Activated naive CD8-positive, alpha-beta T cell (primary cell): ENCODE data around the gene LRRN2.
A peak's percentile ranks its signal among the peaks of the same experiment; 100 is the strongest.
"Not testable (repeated sequence)": the region's sequence is repeated elsewhere in the genome, so short reads cannot be mapped to it uniquely, and the experiment has no call there.

Experiments
- H3K27ac Mint-ChIP-seq: one replicate; pipeline ENCODE4 v1.8.0; 2021; ENCODE audit warnings: mixed read lengths
- H3K27me3 Mint-ChIP-seq: one replicate; pipeline ENCODE4 v1.8.0; 2021; ENCODE audit warnings: mixed read lengths
- H3K36me3 Mint-ChIP-seq: one replicate; pipeline ENCODE4 v1.8.0; 2021; ENCODE audit warnings: mixed read lengths
- H3K4me1 Mint-ChIP-seq: one replicate; pipeline ENCODE4 v1.8.0; 2021; ENCODE audit warnings: low read depth, mixed read lengths
- H3K4me3 Mint-ChIP-seq: one replicate; pipeline ENCODE4 v1.8.0; 2021; ENCODE audit warnings: mild to moderate bottlenecking, mixed read lengths
- H3K9me3 Mint-ChIP-seq: one replicate; pipeline ENCODE4 v1.8.0; 2021; ENCODE audit warnings: low read depth, mixed read lengths

The LRRN2 gene

DNA sequence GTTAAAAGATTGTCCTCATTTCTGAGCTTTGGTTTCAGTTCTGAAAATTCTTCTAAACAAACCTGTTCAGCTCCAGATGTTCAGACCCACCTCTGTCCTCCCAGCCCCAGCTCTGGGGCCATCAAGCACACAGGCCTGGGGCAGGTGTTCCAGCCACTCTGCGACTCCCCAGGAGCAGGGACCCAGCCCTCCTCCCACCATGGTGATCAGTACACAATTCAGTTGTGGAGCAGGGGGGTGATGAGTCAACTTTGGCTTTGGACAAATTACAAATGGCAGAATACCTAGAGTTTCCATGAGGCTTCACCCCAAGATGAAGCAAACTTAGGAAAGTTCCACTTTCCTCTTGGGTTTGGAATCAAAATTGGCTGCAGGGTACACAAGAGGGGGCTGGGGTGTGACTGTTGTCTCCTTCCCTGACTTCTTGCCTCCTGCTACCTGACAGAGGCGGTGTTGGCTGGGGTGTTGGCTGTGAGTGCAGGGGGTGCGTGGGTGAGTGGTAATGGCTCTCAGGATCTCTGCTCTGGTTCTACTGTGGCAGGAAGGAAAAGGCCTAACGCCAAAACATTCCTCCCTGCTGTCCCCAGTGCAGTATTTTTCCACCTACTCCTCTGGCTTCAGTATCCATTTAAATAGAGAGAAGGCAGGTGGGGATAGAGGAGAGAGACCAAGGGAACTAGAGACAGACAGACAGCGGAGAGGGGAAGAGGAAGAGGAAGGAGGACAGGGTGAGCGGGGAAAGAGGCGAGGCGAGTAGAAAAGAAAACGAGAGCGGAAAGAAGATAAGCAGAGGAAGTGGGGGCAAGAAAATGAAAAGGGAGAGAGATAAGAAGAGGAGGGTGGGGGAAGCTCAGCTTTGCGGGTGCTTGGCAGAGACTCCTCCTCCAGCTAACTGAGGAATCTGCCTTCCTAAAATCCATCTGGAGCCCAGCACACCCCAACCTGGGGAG is 20.6 kb upstream of the LRRN2 start:
- Mint-ChIP-seq H3K4me3 (peak overlapping the region; percentile 44), H3K9me3 (no peaks in the 10 kb centered on the region), H3K36me3 (no peaks in the 10 kb centered on the region), H3K27me3 (no peaks in the 10 kb centered on the region), H3K4me1 (peaks cover 26% of the 10 kb centered on the region), H3K27ac (peak overlapping the region; percentile 73)

DNA sequence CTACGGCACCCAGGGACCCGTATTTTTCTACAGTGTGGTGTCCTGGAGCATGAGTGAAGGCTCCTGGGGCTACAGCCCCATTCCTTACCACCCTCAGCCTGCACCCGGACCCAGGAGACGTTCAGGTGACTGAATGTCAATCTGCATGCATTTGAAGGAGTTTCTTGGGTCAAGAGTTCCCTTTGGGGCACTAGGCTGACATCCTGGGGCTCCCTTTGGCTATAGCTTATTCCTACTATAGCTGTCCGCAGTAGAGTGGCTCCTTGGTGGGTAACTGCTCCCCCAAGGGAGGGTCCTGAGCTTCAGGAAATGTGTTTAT is 19.9 kb upstream of the LRRN2 start:
- Mint-ChIP-seq H3K27ac (no peak overlapping the region), H3K4me3 (no peak overlapping the region), H3K36me3 (no peaks in the 10 kb centered on the region), H3K4me1 (peaks cover 26% of the 10 kb centered on the region), H3K27me3 (no peaks in the 10 kb centered on the region), H3K9me3 (no peaks in the 10 kb centered on the region)

DNA sequence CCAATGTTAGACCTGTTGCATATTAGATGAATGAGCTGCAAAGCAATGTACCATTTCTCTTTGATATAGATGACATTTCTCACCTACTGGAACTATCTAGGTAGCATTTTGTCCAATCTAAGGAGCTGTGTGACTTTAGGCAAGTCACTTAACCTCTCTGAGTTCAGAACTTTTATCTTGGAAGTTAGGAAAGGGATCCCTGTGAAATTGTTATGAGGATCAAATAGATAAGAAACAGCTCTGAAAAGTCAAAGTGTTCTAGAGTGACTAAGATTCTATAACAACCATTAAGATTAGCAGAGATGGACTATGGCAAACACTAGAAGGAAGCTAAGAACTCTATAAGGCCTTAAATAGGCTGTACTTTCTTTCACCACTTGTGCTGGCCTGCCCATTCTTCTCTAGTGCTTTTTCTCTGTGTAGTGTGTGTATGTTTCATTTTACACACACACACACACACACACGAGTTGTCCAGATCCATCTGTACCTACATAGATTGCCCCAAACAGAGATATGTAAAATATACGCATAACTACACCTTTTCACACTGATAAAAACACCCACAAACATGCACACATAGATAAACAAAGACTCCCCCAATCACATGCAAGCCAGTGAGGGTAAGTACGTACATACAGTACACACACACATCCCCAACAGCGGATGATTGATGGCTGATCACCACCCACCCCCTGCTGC is 19.4 kb upstream of the LRRN2 start:
- no peaks in the 10 kb centered on the region for H3K36me3 Mint-ChIP-seq
- H3K27ac Mint-ChIP-seq = no peak overlapping the region
- no peak overlapping the region for H3K4me3 Mint-ChIP-seq
- no peaks in the 10 kb centered on the region for H3K27me3 Mint-ChIP-seq
- H3K4me1 Mint-ChIP-seq = peaks cover 26% of the 10 kb centered on the region
- H3K9me3 Mint-ChIP-seq = no peaks in the 10 kb centered on the region

DNA sequence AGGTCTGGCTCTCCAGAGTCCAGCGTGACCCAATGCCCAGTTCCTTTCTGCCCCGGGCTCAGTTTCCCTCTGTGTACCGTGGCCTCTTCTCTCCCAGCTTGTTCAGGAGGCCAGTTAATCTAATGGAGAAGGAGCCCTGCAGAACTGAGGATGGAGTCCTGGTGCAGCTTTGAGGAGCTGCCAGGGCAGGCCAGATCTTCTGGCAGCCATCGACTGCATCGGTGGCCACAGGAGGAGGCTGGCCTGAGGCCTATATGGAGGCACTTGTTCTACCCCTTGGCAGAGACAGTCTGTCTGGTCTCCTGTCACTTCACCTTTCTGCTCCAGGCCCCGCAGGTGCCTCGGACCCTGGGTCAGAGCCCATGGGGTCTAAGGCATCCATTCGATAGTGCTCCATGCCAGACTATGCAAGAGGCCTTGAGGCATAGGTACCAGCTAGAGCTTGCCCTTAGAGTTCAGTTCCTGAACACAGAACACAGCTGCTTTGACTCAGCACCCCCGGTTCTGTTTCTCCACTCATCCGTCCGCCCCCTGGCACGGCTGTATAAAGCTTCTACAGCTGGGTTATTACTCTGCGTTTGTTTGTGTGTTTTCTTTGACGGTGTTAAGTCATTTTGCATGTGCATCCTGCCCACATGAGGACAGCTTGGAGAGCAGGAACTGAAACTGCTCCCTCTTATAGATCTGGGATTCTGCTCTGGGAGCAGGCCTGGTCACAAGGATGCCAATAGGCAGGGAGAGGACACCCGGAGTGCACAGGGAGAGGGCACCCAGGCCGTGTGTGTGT is 18.5 kb upstream of the LRRN2 start:
- Mint-ChIP-seq H3K27ac (no peak overlapping the region), H3K4me1 (peaks cover 29% of the 10 kb centered on the region), H3K9me3 (no peaks in the 10 kb centered on the region), H3K4me3 (no peak overlapping the region), H3K36me3 (no peaks in the 10 kb centered on the region), H3K27me3 (no peaks in the 10 kb centered on the region)

DNA sequence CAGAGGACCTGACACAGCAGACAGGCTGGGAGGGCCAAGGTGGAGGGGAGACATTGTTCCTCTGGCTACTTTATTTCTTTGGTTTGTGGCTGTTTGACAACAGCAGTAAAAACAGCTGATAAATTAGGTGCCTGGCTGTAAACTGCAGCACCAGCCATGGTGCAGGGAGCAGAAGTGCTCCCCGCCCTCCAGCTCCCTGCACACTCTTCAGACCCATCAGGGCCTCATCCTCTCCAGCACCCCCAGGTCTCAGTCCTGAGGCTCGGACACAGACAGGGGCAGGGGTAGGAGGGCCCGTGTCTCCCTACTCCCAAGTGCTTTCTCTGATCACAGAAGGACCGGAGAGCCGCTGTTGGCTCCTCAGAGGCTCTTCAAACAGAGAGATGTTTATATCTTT is 17.7 kb upstream of the LRRN2 start:
- Mint-ChIP-seq H3K36me3 (no peaks in the 10 kb centered on the region), H3K27ac (no peak overlapping the region), H3K9me3 (no peaks in the 10 kb centered on the region), H3K27me3 (no peaks in the 10 kb centered on the region), H3K4me3 (no peak overlapping the region), H3K4me1 (peaks cover 27% of the 10 kb centered on the region)

DNA sequence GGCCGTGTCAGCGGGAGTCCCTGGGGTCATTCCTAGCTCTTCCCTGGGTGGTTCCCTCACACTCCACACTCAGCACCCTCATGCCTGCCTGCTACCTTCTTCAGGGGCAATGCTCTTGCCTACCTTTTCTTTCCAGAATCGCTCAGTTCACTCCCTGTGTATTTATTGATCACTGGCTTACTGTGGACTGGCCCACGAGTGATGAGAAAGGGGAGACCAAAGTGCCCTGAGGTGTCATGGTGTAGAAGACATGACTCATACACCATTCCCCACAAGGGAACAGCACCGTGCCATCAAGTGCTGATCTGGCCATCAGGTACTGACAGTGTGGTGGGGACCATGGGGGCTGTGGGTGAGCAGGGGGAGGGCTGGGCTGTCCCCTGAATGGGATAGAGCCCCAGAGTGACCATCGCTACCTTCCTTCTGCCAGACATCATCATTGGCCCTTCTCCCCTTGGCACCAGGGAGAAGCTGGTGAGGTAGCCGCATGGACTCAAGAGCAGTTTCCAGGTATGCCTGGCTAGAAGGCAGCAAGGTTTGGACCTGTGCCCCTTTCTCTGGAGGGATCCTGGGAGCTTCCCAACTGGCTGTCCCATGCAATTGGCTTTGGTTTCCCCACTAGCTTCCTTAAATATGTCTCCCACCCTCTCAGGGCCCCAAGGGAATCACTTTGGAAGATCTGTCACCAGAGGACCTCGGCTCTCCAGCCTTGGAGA is 17.2 kb upstream of the LRRN2 start:
- H3K36me3 Mint-ChIP-seq = no peaks in the 10 kb centered on the region

DNA sequence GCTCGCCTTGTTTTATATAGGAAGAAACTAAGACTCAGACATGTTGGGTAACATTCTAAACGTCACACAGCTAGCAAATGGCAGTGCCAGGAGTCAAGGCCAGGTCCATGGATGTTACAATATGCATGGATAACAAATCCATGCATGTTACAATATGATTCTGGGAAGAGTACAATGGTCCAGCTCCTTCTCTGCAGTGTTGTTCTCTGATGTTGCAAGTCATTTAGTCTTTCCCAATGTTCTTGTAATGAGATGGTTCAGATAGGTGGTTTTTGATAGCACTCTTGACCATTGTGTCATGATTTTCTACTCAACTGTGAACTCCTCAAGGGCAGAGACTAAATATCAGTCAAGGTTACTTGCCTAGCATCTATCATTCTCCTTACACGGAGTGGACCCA is 15.7 kb upstream of the LRRN2 start:
- Mint-ChIP-seq H3K4me1 (peaks cover 10% of the 10 kb centered on the region), H3K27ac (no peak overlapping the region), H3K4me3 (no peak overlapping the region), H3K9me3 (no peaks in the 10 kb centered on the region), H3K36me3 (no peaks in the 10 kb centered on the region), H3K27me3 (no peaks in the 10 kb centered on the region)

More for the DNA sequence above, 17.2 kb upstream of the LRRN2 start:
- Mint-ChIP-seq H3K9me3 (no peaks in the 10 kb centered on the region), H3K4me3 (no peak overlapping the region), H3K27me3 (no peaks in the 10 kb centered on the region), H3K27ac (no peak overlapping the region), H3K4me1 (peaks cover 24% of the 10 kb centered on the region)

DNA sequence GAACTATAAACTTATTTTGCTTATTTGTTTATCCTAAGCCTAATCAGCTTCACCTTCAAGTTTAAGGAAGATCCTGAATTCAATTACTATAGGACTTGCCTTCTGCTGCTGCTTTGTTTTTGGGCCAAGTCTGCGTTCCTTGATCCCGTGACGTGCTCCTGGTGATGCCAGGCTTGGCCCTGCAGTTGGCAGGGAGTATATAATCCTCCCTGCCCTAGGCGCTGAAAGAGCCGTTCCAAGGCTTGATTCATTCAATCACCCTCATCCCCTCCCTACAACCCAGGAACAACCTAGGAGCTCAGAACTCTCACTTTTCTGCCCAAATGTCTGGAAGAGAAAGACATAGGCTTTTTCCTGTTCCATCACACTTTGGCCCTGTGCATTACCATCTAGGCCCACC is 12.4 kb upstream of the LRRN2 start:
- no peaks in the 10 kb centered on the region for H3K9me3 Mint-ChIP-seq
- no peaks in the 10 kb centered on the region for H3K27me3 Mint-ChIP-seq
- no peaks in the 10 kb centered on the region for H3K36me3 Mint-ChIP-seq
- no peak overlapping the region for H3K27ac Mint-ChIP-seq
- H3K4me1 Mint-ChIP-seq = peaks cover 3% of the 10 kb centered on the region
- H3K4me3 Mint-ChIP-seq = no peak overlapping the region

DNA sequence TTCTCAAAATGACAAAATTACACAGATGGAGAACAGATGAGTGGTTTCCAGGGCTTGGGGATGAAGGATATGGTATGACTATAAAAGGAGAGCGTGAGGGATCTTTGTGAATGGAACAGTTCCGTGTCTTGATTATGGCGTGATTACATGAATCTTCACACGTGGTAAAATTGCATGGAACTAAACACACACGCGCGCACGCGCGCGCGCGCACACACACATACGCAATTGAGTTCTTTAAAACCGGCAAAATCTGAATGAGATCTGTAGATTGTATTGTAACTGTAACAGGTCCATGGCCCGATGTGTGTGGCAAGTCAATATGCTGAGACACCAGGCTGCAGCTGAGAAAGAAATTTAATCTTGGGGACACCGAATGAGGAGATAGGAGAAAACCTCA is 11.1 kb upstream of the LRRN2 start:
- Mint-ChIP-seq H3K36me3 (no peaks in the 10 kb centered on the region), H3K27ac (no peak overlapping the region), H3K4me3 (no peak overlapping the region), H3K9me3 (no peaks in the 10 kb centered on the region), H3K4me1 (peaks cover 3% of the 10 kb centered on the region), H3K27me3 (no peaks in the 10 kb centered on the region)

DNA sequence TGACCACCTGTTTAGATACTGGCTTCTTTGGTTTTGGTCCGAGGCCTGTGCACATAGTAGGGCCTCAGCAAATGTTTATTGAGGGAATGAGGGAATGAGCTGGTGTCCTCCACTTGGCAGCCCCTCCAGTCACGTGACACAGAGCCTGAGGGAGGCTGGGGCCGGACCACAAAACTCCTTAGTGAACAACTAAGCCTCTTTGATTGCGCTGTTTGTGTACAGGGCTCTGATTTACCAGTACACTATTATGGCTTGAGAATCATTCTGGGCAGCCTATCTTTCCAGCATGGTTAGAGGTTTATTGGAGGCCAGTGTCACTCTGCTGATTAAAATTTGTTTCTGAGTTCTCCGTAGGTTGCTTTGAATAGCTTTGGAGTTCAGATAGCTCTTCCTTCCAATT is 10.2 kb upstream of the LRRN2 start:
- Mint-ChIP-seq H3K36me3 (no peaks in the 10 kb centered on the region), H3K9me3 (no peaks in the 10 kb centered on the region), H3K27me3 (no peaks in the 10 kb centered on the region), H3K4me3 (no peak overlapping the region), H3K27ac (no peak overlapping the region), H3K4me1 (peaks cover 3% of the 10 kb centered on the region)

DNA sequence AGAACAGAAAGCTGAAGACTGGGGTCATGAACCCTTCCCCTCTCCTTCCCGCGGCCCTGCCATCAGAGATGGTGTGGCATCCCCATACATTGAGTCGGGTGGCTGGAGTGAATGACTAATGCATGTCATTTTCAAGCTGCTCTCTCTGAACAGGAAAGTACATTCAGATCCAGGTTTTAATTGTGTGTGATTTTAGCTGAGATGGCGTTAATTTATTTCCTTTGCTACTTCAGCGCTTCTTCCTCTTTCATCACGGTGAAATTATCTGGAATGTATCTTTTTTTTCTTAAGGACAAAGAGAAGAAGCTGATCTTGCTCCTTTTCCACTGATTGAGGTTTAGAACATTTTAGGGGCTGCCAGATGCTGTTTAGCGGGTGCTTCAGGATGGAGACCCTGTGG is 8.6 kb upstream of the LRRN2 start:
- Mint-ChIP-seq H3K4me3 (no peak overlapping the region), H3K4me1 (no peaks in the 10 kb centered on the region), H3K9me3 (no peaks in the 10 kb centered on the region), H3K36me3 (no peaks in the 10 kb centered on the region), H3K27ac (no peak overlapping the region), H3K27me3 (no peaks in the 10 kb centered on the region)

DNA sequence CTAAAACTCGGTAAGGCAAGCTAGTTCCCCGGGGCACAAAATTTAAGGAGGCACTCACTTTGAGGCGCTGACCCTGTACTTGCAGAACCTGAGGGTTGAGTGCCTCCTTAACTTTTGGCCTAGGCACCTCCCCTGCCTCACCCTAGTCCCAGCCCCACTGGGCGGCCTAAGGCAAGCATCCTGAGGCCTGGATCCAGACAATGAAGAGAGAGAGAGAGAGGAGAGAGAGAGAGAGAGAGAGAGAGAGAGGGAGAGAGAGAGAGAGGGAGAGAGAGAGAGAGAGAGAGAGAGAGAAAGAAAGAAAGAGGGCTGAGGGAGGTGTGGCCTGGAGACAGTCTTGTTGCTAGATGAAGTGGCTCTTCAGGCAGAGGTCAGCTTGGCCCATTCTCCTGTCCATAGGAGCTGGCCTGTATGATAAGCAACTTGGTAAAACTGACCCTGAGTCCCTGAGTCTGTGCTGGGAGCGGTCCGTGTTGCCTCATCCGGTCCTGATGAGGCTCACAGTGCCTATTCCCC is 7.4 kb upstream of the LRRN2 start:
- no peak overlapping the region for H3K27ac Mint-ChIP-seq
- no peaks in the 10 kb centered on the region for H3K4me1 Mint-ChIP-seq
- no peaks in the 10 kb centered on the region for H3K9me3 Mint-ChIP-seq
- H3K4me3 Mint-ChIP-seq = no peak overlapping the region
- peaks cover 3% of the 10 kb centered on the region for H3K27me3 Mint-ChIP-seq
- H3K36me3 Mint-ChIP-seq = no peaks in the 10 kb centered on the region

DNA sequence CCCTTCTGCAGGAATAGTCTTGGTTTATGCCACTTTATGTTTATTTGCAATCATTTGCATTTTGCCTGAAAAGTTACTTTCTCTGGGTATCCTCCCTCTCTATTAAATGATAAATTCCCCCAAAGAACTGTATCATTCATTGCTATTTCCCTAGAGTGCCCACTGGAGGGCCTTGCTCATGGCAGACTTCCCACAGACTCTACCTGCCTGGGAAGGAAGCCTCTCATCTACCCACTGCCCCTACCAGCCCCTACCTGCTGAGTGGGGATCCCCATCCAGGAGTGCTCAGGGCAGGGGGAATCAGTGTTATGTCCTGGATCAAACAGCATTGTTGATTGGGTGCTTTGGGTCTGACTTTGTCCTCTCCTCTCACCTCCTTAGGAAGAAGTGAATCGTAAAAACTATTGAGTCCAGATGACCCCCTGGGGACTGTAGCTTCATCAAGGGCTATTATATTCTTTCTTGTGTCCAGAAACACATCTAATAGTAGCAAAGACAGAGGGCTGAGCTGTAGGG is 6.8 kb upstream of the LRRN2 start:
- H3K4me3 Mint-ChIP-seq = no peak overlapping the region
- no peak overlapping the region for H3K27ac Mint-ChIP-seq
- H3K4me1 Mint-ChIP-seq = no peaks in the 10 kb centered on the region
- H3K27me3 Mint-ChIP-seq = peaks cover 5% of the 10 kb centered on the region
- H3K9me3 Mint-ChIP-seq = no peaks in the 10 kb centered on the region
- H3K36me3 Mint-ChIP-seq = no peaks in the 10 kb centered on the region

DNA sequence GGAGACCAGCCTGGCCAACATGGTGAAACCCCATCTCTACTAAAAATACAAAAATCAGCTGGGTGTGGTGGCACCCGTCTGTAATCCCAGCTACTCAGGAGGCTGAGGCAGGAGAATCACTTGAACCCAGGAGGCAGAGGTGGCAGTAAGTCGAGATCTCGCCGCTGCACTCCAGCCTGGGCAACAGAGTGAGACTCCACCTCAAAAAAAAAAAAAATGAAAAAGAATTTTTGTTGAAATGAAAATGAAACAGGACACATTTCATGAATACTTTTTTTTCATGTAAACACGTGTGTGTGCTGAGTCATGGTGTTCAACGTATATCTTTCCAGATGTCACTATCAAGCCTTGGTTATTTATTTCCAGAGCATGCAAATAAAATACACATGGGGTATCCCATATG is 5.8 kb upstream of the LRRN2 start:
- H3K27ac Mint-ChIP-seq, H3K4me1 Mint-ChIP-seq, H3K9me3 Mint-ChIP-seq, H3K4me3 Mint-ChIP-seq, H3K36me3 Mint-ChIP-seq, H3K27me3 Mint-ChIP-seq: not testable (repeated sequence)
